ENCODE results near the gene THAP3.

THAP3 gene

GRCh38 chr1:6613361-6614018 is 11.2 kb upstream of the THAP3 start, which contains the start of gene PHF13:
Gene PHF13 (plus strand): TSS chr1:6613731. CDS start chr1:6614067, 336 bp downstream.
- DNase-seq = peak; percentile 89 to 98

- DNase-seq = no peak
Measured at GRCh38 chr1:6614019-6614928, 10.4 kb upstream of the THAP3 start.

GRCh38 chr1:6614929-6615785 is 9.5 kb upstream of the THAP3 start:
- no peak for DNase-seq

GRCh38 chr1:6619045-6619444 is 5.6 kb upstream of the THAP3 start:
- no peak for DNase-seq

- DNase-seq = no peak
Measured at GRCh38 chr1:6621429-6622391, 3.0 kb upstream of the THAP3 start.

GRCh38 chr1:6622396-6623152 is 2.1 kb upstream of the THAP3 start:
- DNase-seq = no peak

GRCh38 chr1:6623269-6623965 is 1.3 kb upstream of the THAP3 start:
- no peak for DNase-seq

GRCh38 chr1:6625584-6626149 is 999 bp downstream of the THAP3 start:
- no peak for DNase-seq

GRCh38 chr1:6627031-6627430 is 2.4 kb downstream of the THAP3 start:
- no peak for DNase-seq

GRCh38 chr1:6627841-6628545 is 3.3 kb downstream of the THAP3 start:
- DNase-seq = no peak

GRCh38 chr1:6628971-6629479 is 4.4 kb downstream of the THAP3 start:
- DNase-seq = no peak

- DNase-seq = no peak
Measured at GRCh38 chr1:6630027-6630426, 5.4 kb downstream of the THAP3 start.

- no peak for DNase-seq
Measured at GRCh38 chr1:6631058-6631457, 6.4 kb downstream of the THAP3 start.

GRCh38 chr1:6632588-6633514 is 8.2 kb downstream of the THAP3 start:
- no peak for DNase-seq

GRCh38 chr1:6634371-6635052 is 9.8 kb downstream of the THAP3 start:
- no peak for DNase-seq

- DNase-seq = no peak
Measured at GRCh38 chr1:6635161-6635909, 10.7 kb downstream of the THAP3 start.
